Trophoblast cell (in vitro differentiated cells and primary cell): Measurements from ENCODE around the gene SLC34A1.

Experiments
- DNase-seq, 2 donors: peaks; one replicate each; pipeline ENCODE4 v3.0.0-alpha.2; 2016
- H2AFZ ChIP-seq: 2 replicates; pipeline ENCODE4 v1.6.1; 2013; ENCODE audit warnings: low read length, moderate library complexity, mild to moderate bottlenecking; ENCODE audit not compliant: insufficient read depth, poor library complexity
- H2AK5ac ChIP-seq: 2 replicates; pipeline ENCODE4 v1.6.1; 2013; ENCODE audit warnings: mild to moderate bottlenecking, low read length
- H2BK120ac ChIP-seq: 2 replicates; pipeline ENCODE4 v1.6.1; 2013; ENCODE audit warnings: low read length, mild to moderate bottlenecking, moderate library complexity; ENCODE audit not compliant: insufficient read depth, poor library complexity
- H2BK12ac ChIP-seq: 2 replicates; pipeline ENCODE4 v1.6.1; 2013; ENCODE audit warnings: mild to moderate bottlenecking, low read length, moderate library complexity
- H2BK5ac ChIP-seq: 2 replicates; pipeline ENCODE4 v1.6.1; 2013; ENCODE audit warnings: low read length, low read depth, moderate library complexity, mild to moderate bottlenecking; ENCODE audit not compliant: poor library complexity
- H3K14ac ChIP-seq: 2 replicates; pipeline ENCODE4 v1.6.1; 2013; ENCODE audit warnings: mild to moderate bottlenecking, low read length
- H3K18ac ChIP-seq: 2 replicates; pipeline ENCODE4 v1.6.1; 2013; ENCODE audit warnings: mild to moderate bottlenecking, low read length
- H3K23ac ChIP-seq: 2 replicates; pipeline ENCODE4 v1.6.1; 2013; ENCODE audit warnings: low read length
- H3K27ac ChIP-seq: 2 replicates; pipeline ENCODE4 v1.5.1; 2013; ENCODE audit warnings: low read depth, mild to moderate bottlenecking, inconsistent platforms, low read length, moderate library complexity
- H3K27me3 ChIP-seq: 2 replicates; pipeline ENCODE4 v1.6.1; 2013; ENCODE audit warnings: inconsistent platforms, mild to moderate bottlenecking, low read length, moderate library complexity; ENCODE audit not compliant: insufficient read depth
- H3K36me3 ChIP-seq, 2 experiments: 1 replicate in 1 of 2; 2 replicates in 1 of 2; pipeline ENCODE4 v1.6.1; 2013; ENCODE audit warnings: low read length in 2 of 2, mild to moderate bottlenecking in 2 of 2, moderate library complexity in 1 of 2; ENCODE audit not compliant: insufficient read depth in 2 of 2, control insufficient read depth in 1 of 2
- H3K4ac ChIP-seq: 2 replicates; pipeline ENCODE4 v1.6.1; 2013; ENCODE audit warnings: low read depth, mild to moderate bottlenecking, low read length, moderate library complexity
- H3K4me1 ChIP-seq, 2 experiments: 1 replicate in 1 of 2; 2 replicates in 1 of 2; pipeline ENCODE4 v1.6.1; 2013; ENCODE audit warnings: low read length in 2 of 2, mild to moderate bottlenecking in 2 of 2, moderate library complexity in 1 of 2; ENCODE audit not compliant: insufficient read depth in 2 of 2, control insufficient read depth in 1 of 2
- H3K4me2 ChIP-seq: 2 replicates; pipeline ENCODE4 v1.6.1; 2013; ENCODE audit warnings: inconsistent platforms, mild to moderate bottlenecking, low read length, moderate library complexity
- H3K4me3 ChIP-seq: 2 replicates; pipeline ENCODE4 v1.5.1; 2013; ENCODE audit warnings: mild to moderate bottlenecking, low read depth, low read length, inconsistent platforms
- H3K79me1 ChIP-seq: one replicate; pipeline ENCODE4 v1.6.1; 2013; ENCODE audit warnings: low read length
- H3K79me2 ChIP-seq: 2 replicates; pipeline ENCODE4 v1.6.1; 2013; ENCODE audit warnings: low read length, mild to moderate bottlenecking; ENCODE audit not compliant: control insufficient read depth, insufficient read depth, poor library complexity
- H3K9ac ChIP-seq: 2 replicates; pipeline ENCODE4 v1.6.1; 2013; ENCODE audit warnings: mild to moderate bottlenecking, low read length
- H3K9me3 ChIP-seq: 2 replicates; pipeline ENCODE4 v1.6.1; 2013; ENCODE audit warnings: low read depth, mild to moderate bottlenecking, control low read depth, inconsistent platforms, low read length; ENCODE audit not compliant: insufficient read depth
- H4K12ac ChIP-seq: 2 replicates; pipeline ENCODE4 v1.6.1; 2013; ENCODE audit warnings: low read depth, mild to moderate bottlenecking, low read length, moderate library complexity
- H4K8ac ChIP-seq: 2 replicates; pipeline ENCODE4 v1.6.1; 2013; ENCODE audit warnings: low read depth, mild to moderate bottlenecking, low read length, moderate library complexity
- H4K91ac ChIP-seq: one replicate; pipeline ENCODE4 v1.6.1; 2013; ENCODE audit warnings: low read depth, mild to moderate bottlenecking, low read length, moderate library complexity
- WGBS: extraction: QIAGEN DNeasy Blood & Tissue Kit; methylation state at CpG from one replicate; pipeline ENCODE4 v1.1.7; 2013; ENCODE audit warnings: missing lambda C conversion rate; ENCODE audit not compliant: insufficient read length, insufficient coverage; ENCODE audit errors: extremely low coverage; 5-methylcytosine and 5-hydroxymethylcytosine counted together

SLC34A1 gene

DNA sequence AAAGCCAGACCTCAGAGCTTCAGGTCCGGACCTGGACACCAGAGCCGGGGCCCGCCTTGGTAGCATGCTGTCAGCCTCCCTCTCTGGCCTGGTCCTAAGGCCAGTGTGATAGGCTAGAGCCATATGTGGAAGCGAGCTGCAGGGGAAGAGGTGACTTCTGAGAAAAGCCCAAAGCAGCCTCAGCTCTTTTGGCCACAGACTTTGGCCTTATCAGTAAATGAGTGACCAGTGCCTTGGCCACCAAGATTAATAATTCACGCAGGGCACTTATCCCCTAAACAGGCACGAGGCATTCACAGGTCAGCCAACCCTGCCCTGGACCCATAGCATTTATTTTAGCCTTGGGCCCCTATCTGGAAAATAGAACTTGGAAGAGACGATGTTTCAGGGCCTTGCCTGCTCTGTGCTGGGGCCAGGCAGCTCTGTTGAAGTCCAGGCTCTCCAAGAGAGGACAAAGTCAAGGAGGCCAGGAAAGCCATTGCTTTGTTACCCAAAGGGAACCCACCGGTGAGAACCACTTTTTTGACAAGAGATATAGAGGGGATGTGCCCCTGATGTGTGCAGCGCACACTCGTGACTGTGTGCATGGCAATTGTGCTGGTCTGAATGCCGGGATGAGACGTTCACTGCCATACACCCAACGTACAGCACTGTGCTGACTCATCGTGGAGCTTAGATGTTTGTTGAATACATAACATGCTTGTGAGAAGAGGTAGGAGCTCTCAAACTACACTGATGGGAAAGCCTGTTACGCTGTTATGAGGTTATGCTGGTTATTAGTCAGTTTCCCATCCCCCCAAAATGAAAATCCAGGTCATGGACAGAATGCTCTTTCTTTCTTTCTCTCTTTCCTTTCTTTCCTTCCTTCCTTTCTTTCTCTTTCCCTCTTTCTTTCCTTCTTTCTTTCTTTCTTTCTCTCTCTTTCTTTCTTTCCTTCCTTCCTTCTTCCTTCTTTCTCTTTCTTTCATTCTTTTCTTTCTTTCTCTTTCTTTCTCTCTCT, 5.0 kb upstream of the SLC34A1 start:
- H3K27me3 ChIP-seq: no peaks in the 10 kb centered on the region
- no peaks in the 10 kb centered on the region for H3K79me2 ChIP-seq
- DNase-seq: peak; percentile 81 to 91
- no peaks in the 10 kb centered on the region for H3K9me3 ChIP-seq
- no peak overlapping the region for H3K9ac ChIP-seq
- no peak overlapping the region for H2BK12ac ChIP-seq
- no peaks in the 10 kb centered on the region for H3K4me1 ChIP-seq
- H3K23ac ChIP-seq: no peak overlapping the region
- no peak overlapping the region for H3K4me3 ChIP-seq
- H3K14ac ChIP-seq: no peak overlapping the region
- H4K8ac ChIP-seq: no peak overlapping the region
- H2BK120ac ChIP-seq: no peak overlapping the region
- H4K91ac ChIP-seq: no peak overlapping the region
- no peaks in the 10 kb centered on the region for H3K36me3 ChIP-seq
- no peak overlapping the region for H3K27ac ChIP-seq
- WGBS: no CpG with 5 or more reads among the region's 15 CpGs
- no peak overlapping the region for H4K12ac ChIP-seq
- no peak overlapping the region for H3K4me2 ChIP-seq
- no peak overlapping the region for H2AK5ac ChIP-seq
- H2BK5ac ChIP-seq: no peak overlapping the region
- no peak overlapping the region for H3K18ac ChIP-seq
- H3K79me1 ChIP-seq: no peaks in the 10 kb centered on the region
- H3K4ac ChIP-seq: no peak overlapping the region
- H2AFZ ChIP-seq: no peak overlapping the region

DNA sequence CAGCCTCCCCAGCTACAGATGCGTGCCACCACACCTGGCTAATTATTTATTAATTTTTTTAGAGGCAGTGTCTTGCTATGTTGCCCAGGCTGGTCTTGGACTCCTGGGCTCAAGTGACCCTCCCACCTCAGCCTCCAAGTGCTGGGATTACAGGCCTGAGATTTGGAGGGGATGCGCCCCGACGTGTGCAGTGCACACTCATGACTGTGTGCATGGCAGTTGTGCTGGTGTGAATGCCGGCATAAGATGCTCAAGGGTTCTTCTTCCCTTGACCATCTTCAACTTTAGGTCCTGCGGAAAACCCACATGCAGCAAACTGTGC, 3.5 kb upstream of the SLC34A1 start:
- Histone ChIP-seq H3K79me1 (no peaks in the 10 kb centered on the region), H2BK12ac (no peak overlapping the region), H3K27me3 (no peaks in the 10 kb centered on the region), H3K4me2 (no peak overlapping the region), H3K36me3 (no peaks in the 10 kb centered on the region), H3K79me2 (no peaks in the 10 kb centered on the region), H3K14ac (no peak overlapping the region), H3K4ac (no peak overlapping the region), H2BK120ac (no peak overlapping the region), H2AFZ (no peak overlapping the region), H2BK5ac (no peak overlapping the region), H4K8ac (no peak overlapping the region), H3K9ac (no peak overlapping the region), H3K4me3 (no peak overlapping the region), H4K12ac (no peak overlapping the region), H3K27ac (no peak overlapping the region), H3K4me1 (no peaks in the 10 kb centered on the region), H3K9me3 (no peaks in the 10 kb centered on the region), H3K23ac (no peak overlapping the region), H2AK5ac (no peak overlapping the region), H3K18ac (no peak overlapping the region), H4K91ac (no peak overlapping the region)
- no peak for DNase-seq
- WGBS: no CpG with 5 or more reads among the region's 6 CpGs

DNA sequence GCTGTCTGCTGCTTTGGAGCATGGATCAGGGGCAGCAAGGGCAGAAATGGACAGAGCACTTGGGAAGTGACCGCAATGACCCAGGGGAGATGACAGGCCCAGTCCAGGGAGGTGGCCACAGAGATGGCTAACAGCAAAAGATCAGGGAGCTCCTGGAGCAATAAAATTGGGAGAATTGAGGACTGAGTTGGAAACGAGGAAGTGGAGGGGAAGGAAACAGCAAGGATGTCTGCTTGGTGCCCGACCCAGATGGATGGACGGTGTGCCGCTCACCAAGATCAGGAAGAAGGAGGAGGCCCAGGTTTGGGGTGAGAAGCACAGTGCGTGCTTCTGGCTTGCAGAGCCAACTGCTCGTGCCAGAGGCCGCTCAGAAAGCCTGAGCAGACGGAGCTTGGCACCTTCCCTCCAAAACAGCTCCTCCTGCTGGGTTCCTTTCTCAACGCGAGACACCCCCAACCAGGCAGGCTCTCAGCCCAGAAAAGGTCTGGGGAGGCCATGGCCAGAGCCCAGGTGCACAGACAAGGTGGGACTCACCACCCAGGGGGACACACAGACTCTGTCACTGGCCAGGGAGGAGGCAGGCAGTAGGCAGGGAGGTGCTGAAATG, 1.7 kb upstream of the SLC34A1 start:
- no peaks in the 10 kb centered on the region for H3K27me3 ChIP-seq
- no peak overlapping the region for H3K4me2 ChIP-seq
- H2AK5ac ChIP-seq: no peak overlapping the region
- H3K27ac ChIP-seq: no peak overlapping the region
- no peak overlapping the region for H4K8ac ChIP-seq
- no peaks in the 10 kb centered on the region for H3K36me3 ChIP-seq
- DNase-seq: no peak
- H3K14ac ChIP-seq: no peak overlapping the region
- no peak overlapping the region for H3K4ac ChIP-seq
- H2BK12ac ChIP-seq: no peak overlapping the region
- H3K4me1 ChIP-seq: no peaks in the 10 kb centered on the region
- H3K79me1 ChIP-seq: no peaks in the 10 kb centered on the region
- H2AFZ ChIP-seq: no peak overlapping the region
- H4K91ac ChIP-seq: no peak overlapping the region
- WGBS: no CpG with 5 or more reads among the region's 11 CpGs
- no peak overlapping the region for H3K23ac ChIP-seq
- no peaks in the 10 kb centered on the region for H3K79me2 ChIP-seq
- no peak overlapping the region for H2BK120ac ChIP-seq
- no peak overlapping the region for H3K18ac ChIP-seq
- no peak overlapping the region for H4K12ac ChIP-seq
- no peak overlapping the region for H3K9ac ChIP-seq
- peaks cover 1% of the 10 kb centered on the region for H3K9me3 ChIP-seq
- H2BK5ac ChIP-seq: no peak overlapping the region
- H3K4me3 ChIP-seq: no peak overlapping the region

DNA sequence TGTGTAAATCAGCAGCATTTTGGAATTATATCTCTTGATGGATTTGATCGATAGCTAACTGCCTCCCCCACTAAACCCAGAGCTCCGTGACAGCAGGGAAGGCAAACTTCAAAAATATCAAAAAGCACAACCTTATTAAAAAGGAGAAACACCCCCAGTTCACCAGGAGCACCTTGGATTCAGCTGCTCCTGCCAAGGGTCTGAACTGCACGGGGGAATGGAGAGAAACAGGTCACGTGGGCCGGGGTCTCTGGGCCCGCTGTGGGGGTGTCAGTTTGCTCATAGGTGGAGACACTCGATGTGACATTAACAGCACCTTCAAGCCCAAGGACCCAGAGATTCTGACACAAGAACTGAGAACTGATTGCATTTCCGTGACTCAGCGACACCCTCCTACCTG, 1.1 kb upstream of the SLC34A1 start:
- Histone ChIP-seq H3K9ac (no peak overlapping the region), H3K23ac (no peak overlapping the region), H3K4ac (no peak overlapping the region), H3K36me3 (no peaks in the 10 kb centered on the region), H3K18ac (no peak overlapping the region), H2BK120ac (no peak overlapping the region), H3K27me3 (no peaks in the 10 kb centered on the region), H3K9me3 (peaks cover 1% of the 10 kb centered on the region), H3K4me3 (no peak overlapping the region), H4K12ac (no peak overlapping the region), H2BK5ac (no peak overlapping the region), H3K79me1 (no peaks in the 10 kb centered on the region), H2AFZ (no peak overlapping the region), H4K91ac (no peak overlapping the region), H3K4me1 (no peaks in the 10 kb centered on the region), H3K27ac (no peak overlapping the region), H3K79me2 (no peaks in the 10 kb centered on the region), H3K4me2 (no peak overlapping the region), H3K14ac (no peak overlapping the region), H4K8ac (no peak overlapping the region), H2AK5ac (no peak overlapping the region), H2BK12ac (no peak overlapping the region)
- WGBS: no CpG with 5 or more reads among the region's 9 CpGs
- DNase-seq: no peak
